Subcutaneous abdominal adipose tissue (tissue), 5 donors: ENCODE data around the gene SMIM38.

ENCODE experiments used
- H3K27ac ChIP-seq: one replicate; pipeline ENCODE4 v1.7.0; 2013; ENCODE audit warnings: low read depth, mild to moderate bottlenecking, inconsistent platforms, low read length, moderate library complexity
- H3K27me3 ChIP-seq, 5 donors: one replicate each; pipeline ENCODE4 v1.7.0; 2013; ENCODE audit warnings: low read length in 5 of 5, inconsistent platforms in 1 of 5; ENCODE audit not compliant: control insufficient read depth in 5 of 5, insufficient read depth in 4 of 5
- H3K36me3 ChIP-seq, 5 donors: one replicate each; pipeline ENCODE4 v1.7.0; 2013; ENCODE audit warnings: low read length in 5 of 5; ENCODE audit not compliant: control insufficient read depth in 5 of 5, insufficient read depth in 5 of 5
- H3K4me1 ChIP-seq, 5 donors: one replicate each; pipeline ENCODE4 v1.7.0; 2013; ENCODE audit warnings: low read length in 5 of 5, mild to moderate bottlenecking in 3 of 5, moderate library complexity in 1 of 5; ENCODE audit not compliant: control insufficient read depth in 5 of 5, insufficient read depth in 5 of 5
- H3K4me3 ChIP-seq, 5 donors: one replicate each; pipeline ENCODE4 v1.7.0; 2013; ENCODE audit warnings: low read length in 5 of 5, low read depth in 1 of 5
- H3K9ac ChIP-seq, 5 donors: one replicate each; pipeline ENCODE4 v1.7.0; 2013; ENCODE audit warnings: low read length in 5 of 5, mild to moderate bottlenecking in 4 of 5, moderate library complexity in 3 of 5
- H3K9me3 ChIP-seq, 5 donors: one replicate each; pipeline ENCODE4 v1.7.0; 2013; ENCODE audit warnings: low read length in 5 of 5; ENCODE audit not compliant: control insufficient read depth in 5 of 5
- donor health status: healthy.
- donor health status: healthy.
- donor health status: healthy.
- donor health status: healthy.
- donor health status: healthy.

Gene SMIM38

GRCh38 chr11:69173331-69173730 is 17.6 kb downstream of the SMIM38 start:
- Histone ChIP-seq H3K27ac (no peak overlapping the region), H3K9me3 (peaks cover 0 to 19% (median 15%) of the 10 kb centered on the region in 5 donors), H3K36me3 (no peaks in the 10 kb centered on the region), H3K4me1 (no peaks in the 10 kb centered on the region), H3K27me3 (peaks cover 0 to 5% (median 4%) of the 10 kb centered on the region in 5 donors), H3K9ac (no peak overlapping the region), H3K4me3 (no peak overlapping the region)

- Histone ChIP-seq H3K4me1 (no peaks in the 10 kb centered on the region), H3K36me3 (no peaks in the 10 kb centered on the region), H3K9ac (no peak overlapping the region), H3K9me3 (peaks cover 0 to 19% (median 15%) of the 10 kb centered on the region in 5 donors), H3K27me3 (peaks cover 0 to 8% (median 4%) of the 10 kb centered on the region in 5 donors), H3K27ac (no peak overlapping the region), H3K4me3 (no peak overlapping the region)
Measured at GRCh38 chr11:69173925-69174581, 18.3 kb downstream of the SMIM38 start.

GRCh38 chr11:69174841-69175240 is 19.1 kb downstream of the SMIM38 start:
- Histone ChIP-seq H3K9ac (no peak overlapping the region), H3K27ac (no peak overlapping the region), H3K4me3 (no peak overlapping the region), H3K36me3 (no peaks in the 10 kb centered on the region), H3K27me3 (peaks cover 0 to 10% (median 4%) of the 10 kb centered on the region in 5 donors), H3K9me3 (peaks cover 0 to 15% (median 13%) of the 10 kb centered on the region in 5 donors), H3K4me1 (no peaks in the 10 kb centered on the region)

- Histone ChIP-seq H3K4me1 (no peaks in the 10 kb centered on the region), H3K4me3 (no peak overlapping the region), H3K27ac (no peak overlapping the region), H3K9me3 (peaks cover 0 to 25% (median 15%) of the 10 kb centered on the region in 5 donors), H3K9ac (no peak overlapping the region), H3K27me3 (peaks cover 0 to 15% (median 4%) of the 10 kb centered on the region in 5 donors), H3K36me3 (no peaks in the 10 kb centered on the region)
Measured at GRCh38 chr11:69178819-69179482, 23.2 kb downstream of the SMIM38 start.

- H3K4me1 ChIP-seq, result no peaks in the 10 kb centered on the region
- H3K27ac ChIP-seq, result no peak overlapping the region
- H3K4me3 ChIP-seq, result no peak overlapping the region
- peaks cover 0 to 15% (median 3%) of the 10 kb centered on the region in 5 donors for H3K27me3 ChIP-seq
- H3K9me3 ChIP-seq, result peaks cover 0 to 15% (median 10%) of the 10 kb centered on the region in 5 donors
- H3K36me3 ChIP-seq, result no peaks in the 10 kb centered on the region
- no peak overlapping the region for H3K9ac ChIP-seq
Measured at GRCh38 chr11:69180226-69180625, 24.5 kb downstream of the SMIM38 start.

- Histone ChIP-seq H3K27ac (no peak overlapping the region), H3K9me3 (peaks cover 0 to 10% (median 5%) of the 10 kb centered on the region in 5 donors), H3K27me3 (peaks cover 0 to 15% (median 0%) of the 10 kb centered on the region in 5 donors), H3K9ac (no peak overlapping the region), H3K4me1 (no peaks in the 10 kb centered on the region), H3K4me3 (no peak overlapping the region), H3K36me3 (no peaks in the 10 kb centered on the region)
Measured at GRCh38 chr11:69180726-69181125, 25.0 kb downstream of the SMIM38 start.

GRCh38 chr11:69183613-69184012 is 27.9 kb downstream of the SMIM38 start:
- H3K36me3 ChIP-seq, result no peaks in the 10 kb centered on the region
- peaks cover 1 to 29% (median 17%) of the 10 kb centered on the region in 5 donors for H3K9me3 ChIP-seq
- H3K9ac ChIP-seq, result no peak overlapping the region
- no peak overlapping the region for H3K4me3 ChIP-seq
- peaks cover 11 to 24% (median 12%) of the 10 kb centered on the region in 5 donors for H3K27me3 ChIP-seq
- H3K4me1 ChIP-seq, result no peaks in the 10 kb centered on the region
- H3K27ac ChIP-seq, result no peak overlapping the region

- H3K4me3 ChIP-seq, result no peak overlapping the region
- H3K9ac ChIP-seq, result no peak overlapping the region
- H3K9me3 ChIP-seq, result peaks cover 5 to 24% (median 15%) of the 10 kb centered on the region in 5 donors
- peaks cover 11 to 16% (median 14%) of the 10 kb centered on the region in 5 donors for H3K27me3 ChIP-seq
- H3K4me1 ChIP-seq, result no peaks in the 10 kb centered on the region
- H3K27ac ChIP-seq, result no peak overlapping the region
- no peaks in the 10 kb centered on the region for H3K36me3 ChIP-seq
Measured at GRCh38 chr11:69186316-69187260, 30.9 kb downstream of the SMIM38 start.

- H3K9ac ChIP-seq, result no peak overlapping the region
- peaks cover 5 to 24% (median 15%) of the 10 kb centered on the region in 5 donors for H3K9me3 ChIP-seq
- H3K36me3 ChIP-seq, result no peaks in the 10 kb centered on the region
- no peak overlapping the region for H3K27ac ChIP-seq
- H3K27me3 ChIP-seq, result peaks cover 11 to 16% (median 14%) of the 10 kb centered on the region in 5 donors
- H3K4me3 ChIP-seq, result no peak overlapping the region
- peaks cover 0 to 7% (median 0%) of the 10 kb centered on the region in 5 donors for H3K4me1 ChIP-seq
Measured at GRCh38 chr11:69187540-69188065, 31.9 kb downstream of the SMIM38 start.
